ENCODE results near the gene ZNF280D.
"Not testable (repeated sequence)": the region's sequence is repeated elsewhere in the genome, so short reads cannot be mapped to it uniquely, and the experiment has no call there.

Gene ZNF280D

GRCh38 chr15:56715220-56715619, 18.1 kb downstream of the ZNF280D start:
- no peak for DNase-seq (ENCODE audit: low spot score)

DNA sequence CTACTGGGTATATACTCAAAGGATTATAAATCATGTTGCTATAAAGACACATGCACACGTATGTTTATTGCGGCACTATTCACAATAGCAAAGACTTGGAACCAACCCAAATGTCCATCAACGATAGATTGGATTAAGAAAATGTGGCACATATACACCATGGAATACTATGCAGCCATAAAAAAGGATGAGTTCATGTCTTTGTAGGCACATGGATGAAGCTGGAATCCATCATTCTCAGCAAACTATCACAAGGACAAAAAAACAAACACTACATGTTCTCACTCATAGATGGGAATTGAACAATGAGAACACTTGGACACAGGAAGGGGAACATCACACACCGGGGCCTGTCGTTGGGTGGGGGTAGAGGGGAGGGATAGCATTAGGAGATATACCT, 23.8 kb downstream of the ZNF280D start:
- DNase-seq (ENCODE audit: low spot score), result not testable (repeated sequence)

GRCh38 chr15:56699743-56700142, 33.6 kb downstream of the ZNF280D start:
- no peak for DNase-seq (ENCODE audit: low spot score)

GRCh38 chr15:56698270-56698669, 35.0 kb downstream of the ZNF280D start:
- DNase-seq (ENCODE audit: low spot score), result no peak

GRCh38 chr15:56693761-56694160, 39.5 kb downstream of the ZNF280D start:
- DNase-seq (ENCODE audit: low spot score), result no peak

DNA sequence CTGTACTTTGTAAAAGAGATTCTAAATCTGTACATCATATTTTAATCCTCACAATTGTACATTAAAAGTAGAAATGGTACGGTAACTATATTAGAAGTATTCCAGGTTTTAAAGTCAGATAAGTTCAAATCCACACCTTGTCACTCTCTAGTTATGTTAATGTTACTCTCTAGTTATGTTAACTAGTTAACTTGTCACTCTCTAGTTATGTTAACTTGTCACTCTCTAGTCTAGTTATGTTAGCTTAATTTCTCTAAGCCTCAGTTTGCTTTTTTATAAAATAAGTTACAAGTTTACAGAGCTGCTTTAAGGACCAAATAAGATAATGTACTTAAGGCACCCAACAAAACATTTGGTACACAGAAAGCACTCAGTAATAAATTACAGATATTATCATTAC, 42.6 kb downstream of the ZNF280D start:
- DNase-seq (ENCODE audit: low spot score), result no peak

DNA sequence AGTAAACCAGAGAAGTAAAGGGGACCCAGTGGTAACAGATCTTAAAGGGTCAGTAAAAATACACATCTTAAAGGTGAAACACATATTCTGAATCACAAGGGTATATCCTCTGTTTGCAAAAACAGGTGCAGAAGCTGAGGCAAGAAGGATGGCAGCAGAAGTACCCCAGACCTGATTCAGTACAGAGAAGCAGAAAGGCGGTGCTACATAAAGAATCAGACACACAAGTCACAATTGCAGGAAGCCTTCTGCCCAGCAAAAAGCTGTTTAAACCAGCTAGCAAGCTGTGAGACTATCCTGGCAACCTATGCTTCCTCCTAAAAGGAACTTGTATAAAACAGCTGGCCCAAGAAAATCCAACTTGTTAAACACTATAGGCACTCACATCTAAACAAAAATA, 49.4 kb downstream of the ZNF280D start:
- no peak for DNase-seq (ENCODE audit: low spot score)

DNA sequence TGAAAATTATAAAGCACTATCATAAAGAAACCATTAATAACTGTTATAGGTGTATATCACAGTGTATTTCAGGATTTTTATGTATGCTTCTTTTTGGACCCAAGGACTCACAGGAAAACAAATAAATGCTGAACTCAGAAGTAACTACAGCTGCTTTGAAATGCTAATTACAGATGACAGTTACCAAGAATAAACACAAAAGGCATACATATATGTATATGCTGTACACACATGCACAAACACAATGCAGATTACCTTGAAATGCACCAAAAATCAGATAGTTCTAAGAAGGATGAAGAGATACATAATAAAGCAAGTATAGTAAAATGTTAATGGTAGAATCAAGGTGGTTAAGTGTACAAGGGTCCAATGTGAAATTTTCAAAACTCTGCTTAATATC, 52.2 kb downstream of the ZNF280D start:
- no peak for DNase-seq (ENCODE audit: low spot score)

GRCh38 chr15:56679225-56679624, 54.1 kb downstream of the ZNF280D start:
- DNase-seq (ENCODE audit: low spot score), result no peak

DNA sequence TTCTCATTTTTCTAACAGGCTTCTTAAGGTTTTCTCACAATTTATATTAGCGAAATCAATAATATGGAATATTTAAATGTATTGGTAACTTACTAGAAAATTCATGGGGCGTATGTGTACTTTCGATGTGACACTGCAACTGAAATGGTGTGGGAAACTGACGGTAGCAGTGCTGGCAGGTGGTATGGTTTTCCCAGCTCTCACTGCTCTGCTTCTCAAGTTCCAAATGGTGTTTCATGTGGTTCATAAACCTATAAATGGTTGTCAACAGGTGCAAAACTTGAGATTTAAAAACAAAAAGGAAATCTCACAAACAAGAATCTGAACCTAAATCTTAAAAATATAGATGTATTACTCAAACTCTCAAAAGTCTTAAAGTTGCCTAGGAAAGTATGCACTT, 54.7 kb downstream of the ZNF280D start:
- no peak for DNase-seq (ENCODE audit: low spot score)

GRCh38 chr15:56677271-56677670, 56.0 kb downstream of the ZNF280D start:
- no peak for DNase-seq (ENCODE audit: low spot score)

- no peak for DNase-seq (ENCODE audit: low spot score)
Observed at GRCh38 chr15:56675930-56676329, 57.4 kb downstream of the ZNF280D start.

DNA sequence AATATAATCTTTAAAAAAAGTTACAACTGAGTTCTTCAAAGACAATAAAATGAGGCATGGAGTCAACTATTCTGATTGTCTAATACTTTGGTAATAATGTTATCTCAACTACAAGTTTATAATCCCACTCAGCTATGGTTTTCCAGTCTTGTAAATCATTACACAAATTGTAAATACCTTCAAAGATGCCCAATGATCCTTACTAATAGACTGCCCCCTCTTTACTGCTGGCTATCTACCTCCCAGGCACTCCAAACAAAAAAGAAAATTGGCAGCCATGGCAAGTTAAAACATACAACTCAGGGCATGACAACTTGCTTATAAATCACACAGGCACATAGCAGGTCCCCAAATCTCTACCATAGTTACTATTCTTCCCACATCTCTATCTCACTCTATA, 58.5 kb downstream of the ZNF280D start:
- DNase-seq (ENCODE audit: low spot score), result no peak

- DNase-seq (ENCODE audit: low spot score), result no peak
Observed at GRCh38 chr15:56672721-56673120, 60.6 kb downstream of the ZNF280D start.

- no peak for DNase-seq (ENCODE audit: low spot score)
Observed at GRCh38 chr15:56667517-56667916, 65.8 kb downstream of the ZNF280D start.

DNA sequence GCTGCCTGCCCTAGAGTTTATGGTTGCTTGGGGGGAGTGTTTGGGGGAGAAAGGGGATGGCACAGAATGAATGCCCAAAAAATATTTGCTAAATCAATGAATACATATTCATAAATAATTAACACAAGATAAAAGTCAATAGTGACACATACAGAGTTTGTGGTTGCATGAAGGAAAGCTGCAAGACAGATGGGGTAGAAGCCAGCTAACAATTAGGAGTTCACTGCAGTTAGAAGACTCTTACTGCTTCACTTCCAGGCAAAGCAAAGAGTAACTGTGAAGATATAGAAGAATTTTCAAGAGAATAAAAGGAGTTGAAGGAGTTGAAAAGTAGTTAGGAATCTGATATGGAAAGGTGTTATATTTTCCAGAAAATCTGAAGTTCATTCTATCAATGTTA, 72.4 kb downstream of the ZNF280D start:
- no peak for DNase-seq (ENCODE audit: low spot score)

DNA sequence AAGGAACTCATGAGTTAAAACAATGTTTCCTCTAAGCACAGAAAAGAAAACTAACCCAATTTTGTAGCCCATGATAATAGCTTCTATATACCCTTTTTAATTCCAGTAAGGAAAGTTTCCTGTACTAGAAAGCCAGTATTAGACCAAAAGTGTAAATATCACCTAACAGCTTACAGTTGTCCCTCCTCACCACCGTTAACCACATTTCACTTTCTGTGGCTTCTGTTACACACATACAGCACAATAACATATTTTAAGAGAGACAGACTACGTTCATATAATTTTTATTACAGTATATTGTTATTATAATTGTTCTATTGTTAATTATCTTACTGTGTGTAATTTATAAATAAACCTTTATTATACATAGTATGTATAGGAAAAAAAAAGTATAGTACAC, 74.1 kb downstream of the ZNF280D start:
- no peak for DNase-seq (ENCODE audit: low spot score)

GRCh38 chr15:56654624-56655023, 78.7 kb downstream of the ZNF280D start:
- DNase-seq (ENCODE audit: low spot score), result no peak

- no peak for DNase-seq (ENCODE audit: low spot score)
Observed at GRCh38 chr15:56654216-56654615, 79.1 kb downstream of the ZNF280D start.

DNA sequence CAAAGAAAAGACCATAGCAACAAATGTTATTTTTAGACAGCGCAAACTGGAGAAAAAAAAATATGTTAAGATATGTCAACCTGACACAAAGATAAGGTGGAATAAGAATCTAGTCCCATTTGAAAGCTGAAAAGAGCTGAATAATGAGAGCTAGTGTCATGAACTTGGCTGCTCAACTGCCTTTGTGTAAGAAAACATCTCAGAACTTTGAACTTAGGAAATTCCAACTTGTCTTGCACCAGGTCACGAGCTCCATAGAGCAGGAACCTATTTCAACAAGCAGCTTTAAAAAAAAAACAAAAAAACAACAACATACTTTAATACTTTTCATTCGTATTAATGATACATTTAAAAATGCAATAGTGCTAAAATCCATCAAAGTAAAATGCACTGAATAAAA, 79.5 kb downstream of the ZNF280D start:
- no peak for DNase-seq (ENCODE audit: low spot score)

- DNase-seq (ENCODE audit: low spot score), result no peak
Observed at GRCh38 chr15:56653107-56653506, 80.2 kb downstream of the ZNF280D start.

GRCh38 chr15:56648311-56648710, 85.0 kb downstream of the ZNF280D start:
- DNase-seq (ENCODE audit: low spot score), result no peak

DNA sequence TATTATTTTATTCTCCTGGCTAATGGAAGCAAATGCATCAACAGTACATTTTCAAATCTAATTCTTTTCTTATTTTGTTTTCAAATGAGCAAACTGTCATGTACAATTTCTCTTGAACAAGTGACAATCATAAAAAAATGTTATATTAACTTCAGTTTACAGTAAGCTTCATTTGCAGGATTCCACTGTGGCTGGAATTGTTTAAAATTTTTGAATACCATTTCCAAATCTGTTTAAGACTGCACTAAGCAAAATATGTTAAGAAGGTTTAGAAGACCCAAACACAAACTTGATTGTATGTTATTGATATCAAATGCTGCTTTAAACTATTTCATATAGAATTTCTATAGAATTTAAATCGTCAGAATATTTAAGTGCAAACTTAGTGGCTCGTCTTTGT, 92.8 kb downstream of the ZNF280D start:
- DNase-seq (ENCODE audit: low spot score), result no peak

DNA sequence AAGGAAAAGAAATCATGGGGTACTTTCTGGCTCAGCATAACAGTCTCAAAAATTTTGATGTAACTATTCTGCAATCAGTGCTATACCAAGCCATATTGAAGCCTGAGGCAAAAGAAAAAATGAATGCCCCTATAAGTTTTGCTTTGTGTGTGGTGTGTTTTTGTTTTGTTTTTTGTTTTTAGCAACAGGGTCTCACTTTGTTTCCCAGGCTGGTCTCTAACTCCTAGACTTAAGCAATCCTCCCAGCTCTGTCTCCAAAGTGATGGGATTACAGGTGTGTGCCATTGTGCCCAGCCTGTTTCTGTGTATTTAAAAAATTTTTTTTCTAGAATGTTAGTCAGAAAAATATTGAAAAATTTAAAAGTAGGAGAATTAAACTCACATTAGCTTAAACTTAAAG, 93.2 kb downstream of the ZNF280D start:
- no peak for DNase-seq (ENCODE audit: low spot score)

DNA sequence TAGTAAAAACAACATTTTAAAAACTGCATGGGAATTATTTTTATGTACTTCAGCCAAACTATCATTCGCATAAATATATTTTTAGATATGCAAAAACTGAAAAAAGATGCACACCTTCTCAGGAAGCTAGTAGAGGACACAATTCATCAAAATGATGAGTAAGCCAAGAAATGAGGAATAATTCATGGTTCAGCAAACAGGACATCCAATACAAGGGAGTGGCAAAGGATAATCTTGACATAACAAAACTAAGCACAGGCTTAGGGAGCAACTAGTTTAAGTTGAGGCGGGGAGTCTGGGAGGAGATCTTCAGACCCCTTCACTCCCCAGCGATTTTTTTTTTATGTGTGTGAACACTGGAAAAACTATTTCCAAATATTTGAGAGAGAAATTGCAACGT, 93.7 kb downstream of the ZNF280D start:
- no peak for DNase-seq (ENCODE audit: low spot score)
